HG03280 (cell line): Measurements from ENCODE around the gene LEPROT.

Source experiments
- ATAC-seq: cut with Tn5 transposase; IDR thresholded peaks from one replicate; pipeline ENCODE4 v1.9.1; 2021; ENCODE audit warnings: mild to moderate bottlenecking, moderate library complexity; ENCODE audit not compliant: unreplicated experiment

Gene LEPROT

GRCh38 chr1:65412256-65412983, 8.0 kb upstream of the LEPROT start:
- ATAC-seq: no peak

GRCh38 chr1:65412984-65413375, 7.5 kb upstream of the LEPROT start:
- no peak for ATAC-seq

- ATAC-seq: no peak
These were observed 5.9 kb upstream of the LEPROT start for GRCh38 chr1:65414538-65414937.

- ATAC-seq: no peak
These were observed 3.7 kb upstream of the LEPROT start for GRCh38 chr1:65416767-65417166.

GRCh38 chr1:65417729-65418128, 2.7 kb upstream of the LEPROT start:
- ATAC-seq: no peak

GRCh38 chr1:65418522-65419185, 1.8 kb upstream of the LEPROT start:
- no peak for ATAC-seq

GRCh38 chr1:65419681-65420589, 533 bp upstream of the LEPROT start:
- ATAC-seq: peak; percentile 93

GRCh38 chr1:65421351-65422025, 1.0 kb downstream of the LEPROT start:
- ATAC-seq: no peak

GRCh38 chr1:65422241-65423203, 2.1 kb downstream of the LEPROT start:
- ATAC-seq: no peak

GRCh38 chr1:65423884-65424572, 3.6 kb downstream of the LEPROT start:
- no peak for ATAC-seq

- no peak for ATAC-seq
These were observed 4.1 kb downstream of the LEPROT start for GRCh38 chr1:65424573-65424889.

- ATAC-seq: no peak
These were observed 4.5 kb downstream of the LEPROT start for GRCh38 chr1:65425006-65425405.

GRCh38 chr1:65425697-65426096, 5.2 kb downstream of the LEPROT start:
- no peak for ATAC-seq

- no peak for ATAC-seq
These were observed 8.6 kb downstream of the LEPROT start for GRCh38 chr1:65429078-65429477.

GRCh38 chr1:65429806-65430205, 9.3 kb downstream of the LEPROT start:
- ATAC-seq: no peak

- no peak for ATAC-seq
These were observed 10.7 kb downstream of the LEPROT start for GRCh38 chr1:65431111-65431705.

- ATAC-seq: no peak
These were observed 12.4 kb downstream of the LEPROT start for GRCh38 chr1:65432918-65433317.

GRCh38 chr1:65434255-65434654, 13.8 kb downstream of the LEPROT start:
- ATAC-seq: no peak

GRCh38 chr1:65434760-65435159, 14.3 kb downstream of the LEPROT start:
- ATAC-seq: no peak
